Activated naive CD4-positive, alpha-beta T cell treated with Interleukin-2 at 50 U/mL for 16 hours (primary cell): Measurements from ENCODE around the gene THRAP3.

Source experiments
- DNase-seq: peaks from one replicate; pipeline ENCODE4 v3.0.0-alpha.2; 2020

The THRAP3 gene

DNA sequence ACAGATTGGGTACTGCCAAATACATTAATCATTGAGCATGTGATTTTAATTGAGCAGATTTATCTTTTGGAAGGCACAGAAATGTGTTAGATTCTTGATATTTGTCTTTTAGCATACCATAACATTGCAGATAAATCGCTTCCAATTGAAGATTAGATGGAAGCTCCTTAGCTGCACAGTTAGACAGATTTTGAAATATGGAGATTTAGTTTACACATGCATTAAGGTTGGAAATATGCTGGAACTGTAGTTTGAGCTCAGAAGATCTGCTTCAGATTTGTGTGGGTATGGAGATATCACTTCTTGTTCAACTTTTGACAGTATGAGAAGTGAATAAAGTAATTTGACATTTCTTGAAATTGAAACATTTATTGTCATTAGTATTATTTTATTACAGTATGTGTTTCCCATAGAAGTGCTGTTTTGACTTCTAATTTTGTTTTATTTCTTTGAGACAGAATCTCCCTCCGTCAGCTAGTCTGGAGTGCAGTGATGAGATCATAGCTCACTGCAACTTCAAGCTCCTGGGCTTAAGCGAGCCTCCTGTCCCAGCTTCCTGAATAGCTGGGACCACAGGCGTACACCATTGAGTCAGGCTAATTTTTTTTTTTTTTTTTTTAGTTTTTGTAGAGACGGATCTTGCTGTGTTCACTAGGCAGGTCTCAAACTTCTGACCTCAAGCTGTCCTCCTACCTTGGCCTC is 29.1 kb downstream of the THRAP3 start:
- DNase-seq = no peak

DNA sequence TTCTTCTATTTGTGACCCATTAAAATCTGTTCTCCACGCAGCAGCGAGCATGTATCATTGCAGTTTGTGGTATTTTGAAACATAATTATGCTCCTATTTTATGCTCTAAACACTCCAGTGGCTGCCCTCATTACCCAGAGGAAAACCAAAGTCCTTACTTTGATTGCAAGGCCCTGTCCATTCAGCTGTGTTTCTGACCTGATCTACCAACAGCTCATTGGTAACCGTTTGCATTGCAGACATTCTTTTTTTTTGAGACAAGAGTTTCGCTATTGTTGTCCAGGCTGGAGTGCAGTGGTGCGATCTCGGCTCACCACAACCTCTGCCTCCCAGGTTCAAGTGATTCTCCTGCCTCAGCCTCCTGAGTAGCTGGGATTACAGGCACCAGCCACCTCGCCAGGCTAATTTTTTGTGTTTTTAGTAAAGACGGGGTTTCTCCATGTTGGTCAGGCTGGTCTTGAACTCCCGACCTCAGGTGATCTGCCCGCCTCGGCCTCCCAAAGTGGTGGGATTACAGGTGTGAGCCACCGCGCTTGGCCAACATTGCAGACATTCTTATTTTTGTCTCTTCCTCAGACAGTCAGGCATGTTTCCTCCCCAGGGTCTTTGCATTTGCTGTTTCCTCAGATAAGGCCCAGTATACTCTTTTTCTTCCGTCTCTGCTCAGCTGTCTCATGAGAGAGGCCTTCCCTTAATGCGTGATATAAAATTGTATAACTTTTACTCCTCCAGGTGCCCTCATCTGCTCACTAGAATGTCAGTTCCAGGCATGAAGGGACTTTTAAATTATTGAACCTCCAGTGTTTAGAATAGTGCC is 32.5 kb downstream of the THRAP3 start:
- no peak for DNase-seq

DNA sequence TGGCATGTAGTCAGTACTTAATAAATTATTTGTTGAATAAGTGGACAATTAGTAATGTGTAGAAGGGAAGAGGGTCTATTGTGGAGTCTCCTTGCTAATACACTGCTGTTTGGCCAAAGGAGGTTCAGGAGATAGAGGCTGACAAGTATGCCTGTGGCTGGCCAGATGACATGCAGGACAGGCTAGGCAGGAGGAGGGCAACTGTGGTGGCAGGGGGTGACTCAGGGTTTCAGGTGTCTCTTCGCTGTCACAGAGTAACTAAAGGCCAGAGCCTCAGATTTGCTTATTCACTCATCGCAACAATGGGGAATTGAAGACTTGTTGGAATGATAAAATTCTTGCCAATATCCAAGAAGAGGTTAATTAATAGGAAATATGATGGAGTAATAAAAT is 33.1 kb downstream of the THRAP3 start:
- no peak for DNase-seq

DNA sequence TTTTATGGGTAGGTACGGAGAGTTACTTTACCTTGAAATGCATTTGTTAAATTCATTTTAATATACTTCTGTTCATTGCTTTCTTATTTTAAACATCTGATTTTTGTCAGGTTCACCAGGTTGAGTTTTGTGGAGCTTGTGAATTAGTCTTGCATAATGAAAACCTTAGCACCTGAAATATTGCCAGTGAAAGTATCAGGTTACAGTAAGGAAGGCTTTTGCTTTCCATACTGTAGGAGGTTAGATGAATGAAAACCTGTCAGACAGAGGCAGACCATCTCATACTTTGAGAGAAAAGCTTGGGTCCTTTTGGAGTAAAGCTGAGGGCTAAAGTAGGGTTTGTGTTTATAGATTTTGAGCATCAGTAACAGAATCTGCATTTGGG is 34.7 kb downstream of the THRAP3 start:
- no peak for DNase-seq

DNA sequence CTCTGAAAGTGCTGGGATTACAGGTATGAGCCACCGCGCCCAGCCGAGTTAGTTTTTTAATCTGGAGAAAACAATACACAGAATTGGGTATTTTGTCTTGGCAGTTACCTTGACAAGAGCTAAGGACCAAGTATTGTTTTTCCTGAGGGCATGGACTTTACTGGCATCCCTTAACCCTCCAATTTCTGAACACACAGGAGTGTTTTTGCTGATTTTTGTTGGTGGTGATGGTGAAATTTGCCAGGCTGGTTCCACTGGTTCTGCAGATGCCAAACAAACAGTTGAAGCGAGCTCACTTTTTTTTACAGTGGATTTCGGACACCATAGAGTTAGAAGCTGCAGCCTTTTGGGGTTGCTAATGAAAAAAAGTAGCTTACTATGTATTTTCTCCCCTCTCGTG is 44.7 kb downstream of the THRAP3 start:
- DNase-seq = no peak

DNA sequence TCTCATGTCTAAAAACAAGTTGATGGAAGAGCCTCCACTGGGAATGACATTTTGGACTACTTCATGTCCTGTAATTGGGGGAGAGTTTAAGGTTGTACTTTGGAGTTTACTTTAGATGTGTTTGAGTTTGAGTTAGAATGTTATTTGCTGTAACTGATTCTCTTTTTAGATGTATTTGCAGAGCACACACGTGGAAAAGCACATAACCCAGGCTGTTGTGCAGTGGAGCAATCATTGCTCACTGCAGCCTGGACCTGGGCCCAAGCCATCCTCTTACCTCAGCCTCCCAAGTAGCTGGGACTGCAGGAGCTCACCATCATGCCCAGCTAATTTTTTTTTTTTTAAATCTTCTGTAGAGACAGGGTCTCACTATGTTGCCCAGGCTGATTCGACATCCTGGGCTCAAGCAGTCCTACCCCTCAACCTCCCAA is 45.2 kb downstream of the THRAP3 start:
- no peak for DNase-seq

DNA sequence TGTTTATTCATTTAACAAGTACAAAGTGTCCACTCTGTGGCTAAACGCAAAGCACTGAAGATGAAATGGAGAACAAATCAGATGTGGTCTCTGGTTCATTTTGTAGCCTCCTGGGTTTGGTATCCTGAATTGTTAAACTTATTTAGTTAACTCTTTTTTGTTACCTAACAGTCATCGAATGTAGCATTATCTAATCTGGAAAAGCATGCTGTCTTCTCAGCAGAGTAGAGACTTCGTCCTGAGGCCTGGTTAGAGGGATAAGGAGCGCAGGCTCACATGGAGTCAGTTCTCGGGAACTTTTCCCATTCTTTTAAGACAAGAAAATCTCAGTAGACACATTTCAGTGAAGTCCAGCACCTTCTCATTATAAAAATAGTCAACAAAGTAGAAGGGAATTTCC is 48.8 kb downstream of the THRAP3 start:
- DNase-seq = no peak

DNA sequence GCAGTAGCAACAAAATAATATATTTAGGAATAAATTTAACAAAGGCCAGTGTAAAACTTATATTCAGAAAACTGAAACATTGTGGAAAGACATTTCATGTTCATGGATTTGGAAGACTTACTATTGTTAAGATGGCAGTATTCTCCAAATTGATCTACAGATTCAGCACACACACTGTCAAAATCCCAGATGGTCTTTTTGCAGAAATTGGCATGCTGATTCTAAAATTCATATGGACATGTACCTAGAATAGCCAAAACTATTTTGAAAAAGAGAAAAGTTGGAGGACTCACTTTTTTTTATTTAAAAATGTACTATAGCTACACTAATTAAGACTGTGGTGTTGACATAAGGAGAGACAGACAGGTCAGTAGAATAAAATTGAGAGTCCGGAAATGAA is 50.0 kb downstream of the THRAP3 start:
- DNase-seq = no peak

DNA sequence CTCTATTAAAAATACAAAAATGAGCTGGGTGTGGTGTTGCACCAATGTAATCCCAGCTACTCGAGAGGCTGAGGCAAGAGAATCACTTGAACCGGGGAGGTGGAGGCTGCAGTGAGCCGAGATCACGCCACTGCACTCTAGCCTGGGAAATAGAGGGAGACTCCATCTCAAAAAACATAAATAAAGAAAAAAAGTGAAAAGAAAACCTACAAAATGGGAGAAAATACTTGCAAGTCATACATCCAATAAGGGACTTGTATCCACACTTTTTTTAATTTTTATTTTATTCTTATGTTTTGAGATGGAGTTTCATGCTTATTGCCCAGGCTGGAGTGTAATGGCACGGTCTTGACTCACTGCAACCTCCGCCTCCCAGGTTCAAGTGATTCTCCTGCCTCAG is 52.4 kb downstream of the THRAP3 start:
- no peak for DNase-seq

DNA sequence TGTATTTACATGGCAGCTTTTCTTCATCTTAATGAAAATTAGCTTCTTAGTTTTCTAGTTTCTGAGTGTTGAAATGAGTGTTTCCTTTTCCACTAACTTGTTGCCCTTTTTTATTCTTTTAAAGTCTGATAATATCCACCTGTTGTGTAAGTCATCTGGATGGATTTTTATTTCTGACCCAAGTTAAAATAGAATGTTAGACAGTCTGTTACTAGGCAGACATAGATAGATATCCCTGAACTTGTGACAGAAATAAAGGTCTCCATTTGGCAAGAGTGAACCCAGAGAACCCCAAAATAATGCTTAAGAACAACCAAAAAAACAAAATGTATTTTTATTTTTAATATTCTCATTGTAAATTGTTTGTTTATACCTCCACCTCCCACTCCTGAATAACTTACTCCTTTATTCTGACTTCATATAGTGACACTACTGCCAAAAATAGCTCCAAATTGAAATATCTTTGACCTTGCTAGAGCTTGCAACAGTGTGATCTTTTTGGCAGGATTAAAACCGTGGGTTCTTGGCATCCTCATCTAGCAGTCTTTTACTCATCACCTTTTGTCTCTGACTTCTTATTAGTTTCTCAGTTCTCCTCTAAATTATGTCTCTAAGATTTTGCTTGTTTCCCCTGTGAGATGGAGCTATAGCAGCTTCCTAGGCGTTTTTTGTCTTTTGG is 55.0 kb downstream of the THRAP3 start:
- no peak for DNase-seq

DNA sequence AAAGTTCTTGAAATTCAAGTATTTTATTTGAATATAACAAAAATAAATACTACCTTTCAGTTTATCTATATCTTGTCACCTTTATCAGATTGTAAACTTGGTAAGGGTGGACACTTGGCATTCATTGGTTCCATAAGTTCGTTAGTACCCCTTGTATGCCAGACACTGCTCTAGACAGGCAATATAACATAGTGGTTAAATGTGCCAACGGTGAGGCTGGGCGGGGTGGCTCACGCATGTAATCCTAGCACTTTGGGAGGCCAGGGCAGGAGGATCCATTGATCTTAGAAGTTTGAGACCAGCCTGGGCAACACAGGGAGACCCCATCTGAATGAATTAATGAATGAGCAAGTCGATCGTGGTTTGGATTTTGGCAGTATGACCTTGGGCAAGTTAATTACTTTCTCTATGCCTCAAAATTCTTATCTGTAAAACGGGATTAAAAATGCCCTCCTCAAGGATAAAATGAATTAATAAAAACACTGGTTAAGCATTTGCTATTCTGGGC is 55.6 kb downstream of the THRAP3 start:
- no peak for DNase-seq

DNA sequence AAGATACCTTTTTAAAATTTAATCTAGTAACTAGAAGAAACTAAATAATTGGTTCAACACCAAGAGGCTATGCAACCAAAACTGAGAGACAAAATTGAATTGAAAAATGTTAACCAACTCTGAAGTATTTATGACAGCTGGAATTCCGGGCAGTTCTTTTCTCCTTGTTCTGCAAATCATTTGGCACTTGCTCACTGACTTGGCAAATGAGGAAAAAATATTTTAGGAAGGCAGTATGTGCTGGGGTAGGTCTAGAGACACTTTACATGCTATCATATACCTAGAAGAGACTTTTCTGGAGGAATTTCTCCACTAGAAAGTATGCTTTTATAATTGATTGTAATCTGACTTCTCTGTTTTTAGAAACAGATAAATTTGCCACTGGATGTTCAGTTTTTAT is 59.8 kb downstream of the THRAP3 start:
- no peak for DNase-seq

DNA sequence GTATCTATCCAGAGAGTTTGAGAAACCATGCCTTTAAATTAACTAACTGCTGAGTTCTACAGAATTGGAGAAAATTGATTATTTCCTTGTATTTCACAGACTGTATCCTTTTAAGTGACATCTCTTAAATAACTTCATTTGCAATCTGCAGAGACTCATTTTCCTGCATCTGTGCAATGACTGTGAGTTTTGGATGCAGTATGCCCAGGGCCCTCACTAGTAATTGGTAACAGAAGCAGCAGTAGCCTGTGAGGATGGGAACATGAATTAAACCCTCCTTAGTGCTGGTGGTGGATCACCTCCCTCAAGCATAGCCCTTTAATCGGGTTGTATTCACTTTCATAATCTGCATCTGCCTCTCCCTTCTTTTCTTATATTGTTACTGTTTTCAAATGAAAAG is 60.3 kb downstream of the THRAP3 start:
- no peak for DNase-seq

DNA sequence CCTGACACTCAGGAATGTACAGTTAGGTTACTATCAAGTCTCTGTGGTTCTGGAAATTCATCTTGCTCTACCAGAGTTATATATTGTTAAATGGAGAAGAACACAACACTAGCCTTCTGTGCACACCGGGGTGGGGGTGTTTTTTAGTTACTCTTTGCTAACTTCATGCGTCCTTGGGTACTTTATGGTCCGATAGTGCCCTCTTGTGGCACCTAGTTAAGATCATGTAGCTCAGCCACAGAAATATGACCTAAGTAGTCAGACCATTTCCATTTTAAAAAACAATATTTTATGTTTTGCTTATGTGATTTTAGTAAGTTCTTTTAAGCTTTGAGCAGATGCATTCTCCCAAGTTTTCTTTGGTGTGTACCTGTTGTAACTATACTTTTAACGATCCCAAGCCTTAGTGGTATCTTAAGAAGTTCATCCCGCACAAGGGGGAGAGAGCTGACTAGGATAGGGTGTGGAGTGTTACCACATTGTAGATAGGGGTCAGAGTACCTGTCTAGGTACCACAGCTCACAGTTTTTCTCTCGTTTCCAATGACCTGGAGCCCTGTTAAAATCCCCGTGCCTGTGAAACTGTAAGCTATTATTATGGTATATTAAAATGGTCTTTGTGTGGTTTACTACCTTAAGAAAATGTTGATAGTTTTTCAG is 61.3 kb downstream of the THRAP3 start:
- DNase-seq = peak; percentile 55

DNA sequence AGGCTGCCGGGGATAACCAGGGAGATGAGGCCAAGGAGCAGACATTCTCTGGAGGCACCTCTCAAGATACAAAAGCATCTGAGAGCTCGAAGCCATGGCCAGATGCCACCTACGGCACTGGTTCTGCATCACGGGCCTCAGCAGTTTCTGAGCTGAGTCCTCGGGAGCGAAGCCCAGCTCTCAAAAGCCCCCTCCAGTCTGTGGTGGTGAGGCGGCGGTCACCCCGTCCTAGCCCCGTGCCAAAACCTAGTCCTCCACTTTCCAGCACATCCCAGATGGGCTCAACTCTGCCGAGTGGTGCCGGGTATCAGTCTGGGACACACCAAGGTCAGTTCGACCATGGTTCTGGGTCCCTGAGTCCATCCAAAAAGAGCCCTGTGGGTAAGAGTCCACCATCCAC is 62.6 kb downstream of the THRAP3 start:
- DNase-seq = no peak

DNA sequence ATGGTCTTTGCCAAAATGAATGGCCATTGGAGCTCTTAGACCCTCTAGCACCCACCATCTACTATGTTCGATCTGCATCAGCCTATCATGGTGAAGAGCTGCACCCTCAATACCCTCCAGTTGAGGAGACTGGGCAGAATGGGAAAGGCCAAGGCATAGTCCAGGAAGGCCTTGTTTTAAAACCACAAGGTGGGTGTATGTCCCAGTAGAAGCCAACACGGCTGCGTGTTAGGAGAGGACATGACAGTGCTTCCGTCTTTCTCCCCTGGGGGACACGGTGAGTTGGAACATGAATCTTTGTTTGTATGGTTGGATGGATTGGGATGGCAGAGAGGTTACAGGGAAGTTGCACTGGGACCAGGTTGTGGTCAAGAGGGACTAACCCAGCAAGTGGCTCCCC is 63.4 kb downstream of the THRAP3 start:
- no peak for DNase-seq

DNA sequence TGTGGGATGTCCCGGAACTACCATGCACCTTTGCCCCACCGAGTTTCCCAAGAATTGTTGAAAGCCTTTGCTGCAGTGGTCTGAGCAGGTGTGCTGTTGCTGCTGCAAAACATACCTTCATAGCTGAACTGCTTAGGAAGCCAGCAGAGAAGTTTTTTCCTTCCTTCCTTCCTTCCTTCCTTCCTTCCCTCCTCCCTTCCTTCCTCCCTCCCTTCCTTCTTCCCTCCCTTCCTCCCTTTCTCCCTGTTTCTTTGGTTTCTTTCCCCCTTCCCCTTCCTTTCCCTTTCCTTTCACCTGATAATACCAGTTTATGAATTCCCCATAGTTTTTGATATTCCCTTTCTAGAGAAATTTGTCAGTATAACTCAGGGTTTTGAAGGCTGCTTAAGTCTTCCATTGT is 71.1 kb downstream of the THRAP3 start:
- DNase-seq = no peak

DNA sequence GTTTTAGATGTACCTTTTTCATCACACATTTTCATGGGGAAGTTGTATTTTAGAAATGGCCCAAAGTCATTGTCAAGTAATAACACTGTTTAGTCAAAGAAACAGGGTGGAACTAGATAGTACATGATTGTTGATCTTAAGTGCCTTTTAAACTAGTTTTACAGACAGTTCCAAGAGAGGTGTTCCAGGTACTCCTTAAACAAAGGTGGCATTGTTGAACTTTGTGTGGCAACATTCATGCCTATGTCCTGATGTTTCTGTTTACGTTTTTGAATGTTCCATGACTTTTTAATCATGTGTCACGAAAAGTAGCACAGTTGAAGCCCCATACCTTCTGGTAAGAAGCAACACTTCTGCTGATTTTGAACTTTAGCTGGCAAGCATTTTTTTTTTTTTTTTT is 72.8 kb downstream of the THRAP3 start:
- DNase-seq = no peak

DNA sequence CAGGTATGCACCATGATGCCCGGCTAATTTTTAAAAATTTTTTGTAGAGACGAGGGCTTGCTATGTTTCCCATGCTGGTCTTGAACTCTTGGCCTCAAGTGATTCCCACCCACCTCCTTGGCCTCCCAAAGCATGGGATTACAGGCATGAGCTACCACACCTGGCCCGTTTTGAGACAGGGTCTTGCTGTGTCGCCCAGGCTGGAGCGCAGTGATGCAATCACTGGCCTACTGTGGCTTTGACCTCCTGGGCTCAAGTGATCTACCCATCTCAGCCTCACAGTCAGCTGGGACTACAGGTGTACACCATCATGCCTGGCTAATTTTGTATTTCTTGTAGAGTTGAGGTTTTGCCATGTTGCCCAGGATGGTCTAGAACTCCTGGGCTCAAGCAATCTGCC is 74.4 kb downstream of the THRAP3 start:
- DNase-seq = no peak

DNA sequence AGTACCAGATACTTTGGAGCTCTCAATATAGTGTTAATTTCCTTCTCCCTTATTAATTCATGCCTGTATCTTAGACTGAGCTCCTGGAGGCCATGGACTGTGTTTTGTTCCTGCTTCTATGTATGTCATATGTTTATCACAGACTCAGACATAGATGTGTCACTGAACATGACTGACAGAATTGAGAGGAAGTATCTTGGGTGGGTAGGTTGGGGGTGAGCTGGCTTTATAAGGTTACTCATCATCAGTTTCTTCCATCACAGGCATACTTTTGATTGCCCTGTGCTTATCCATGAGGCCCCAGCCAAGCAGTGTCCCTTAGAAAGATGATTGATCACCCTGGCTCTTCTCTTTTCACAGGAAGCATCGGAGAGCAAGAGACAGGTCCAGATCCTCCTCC is 76.3 kb downstream of the THRAP3 start:
- no peak for DNase-seq

DNA sequence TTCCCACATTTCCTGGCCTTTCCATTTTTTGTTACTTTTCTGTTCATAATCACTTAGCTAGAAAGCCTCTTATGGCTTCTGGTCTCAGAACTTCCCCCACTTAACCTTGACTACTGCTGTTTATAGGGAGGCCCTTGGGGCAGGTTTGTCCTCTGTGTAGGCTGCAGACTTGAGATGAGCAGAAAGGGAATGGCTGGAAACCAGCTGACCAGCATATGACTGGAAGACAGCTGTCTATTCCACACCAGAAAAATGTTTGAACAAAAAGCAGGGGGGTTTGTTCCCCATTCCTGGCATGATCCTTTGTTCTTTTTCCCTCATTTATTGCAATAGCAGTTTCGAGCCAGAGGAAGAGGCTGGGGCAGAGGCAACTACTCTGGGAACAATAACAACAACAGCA is 77.0 kb downstream of the THRAP3 start:
- no peak for DNase-seq

DNA sequence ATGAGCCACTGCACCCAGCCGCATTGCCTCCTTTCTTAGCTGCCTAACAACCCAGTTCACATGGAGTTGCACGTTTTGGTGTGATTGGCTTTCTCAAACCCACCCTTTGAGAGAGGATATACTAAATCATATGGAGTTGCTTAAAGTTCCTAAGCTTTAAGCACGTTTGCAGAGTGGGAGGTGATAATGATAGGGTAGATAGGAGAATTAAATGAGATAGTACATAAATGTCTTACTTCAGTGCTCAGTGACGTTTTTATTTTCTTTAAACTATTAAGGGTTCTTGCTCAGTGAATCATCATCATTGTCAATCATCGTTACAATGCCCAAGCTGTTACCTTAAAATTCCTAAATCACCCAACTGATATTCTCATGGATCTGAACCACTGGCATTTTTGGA is 79.0 kb downstream of the THRAP3 start:
- no peak for DNase-seq

DNA sequence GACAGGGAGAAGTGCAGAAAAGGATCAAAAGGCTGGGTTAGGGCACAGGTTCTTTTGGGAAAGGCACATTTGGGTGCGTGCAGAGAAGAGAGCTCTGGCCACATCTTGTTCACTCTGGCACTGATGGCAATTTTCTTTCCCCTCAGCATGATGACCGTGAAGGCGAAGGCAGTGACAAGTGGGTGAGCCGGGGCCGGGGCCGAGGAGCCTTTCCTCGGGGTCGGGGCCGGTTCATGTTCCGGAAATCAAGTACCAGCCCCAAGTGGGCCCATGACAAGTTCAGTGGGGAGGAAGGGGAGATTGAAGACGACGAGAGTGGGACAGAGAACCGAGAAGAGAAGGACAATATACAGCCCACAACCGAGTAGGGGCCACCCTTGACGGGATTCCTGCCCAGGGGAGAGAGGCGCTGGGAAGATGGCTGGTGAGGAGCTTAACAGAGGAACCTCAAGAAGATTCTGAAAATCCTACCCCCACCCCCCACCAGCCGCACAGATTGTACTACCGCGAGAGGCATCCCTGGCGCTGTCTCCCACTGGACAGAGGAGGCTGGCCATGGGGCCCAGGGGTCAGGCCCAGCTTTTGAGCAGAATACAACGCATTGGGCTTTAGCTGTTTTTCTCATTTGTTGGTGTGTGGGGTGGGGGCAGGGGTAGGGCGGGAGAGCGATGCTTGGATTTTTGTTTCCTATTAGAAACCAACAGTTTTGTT is 79.6 kb downstream of the THRAP3 start:
- no peak for DNase-seq
